ENCODE data around the gene RASSF9.

Gene RASSF9

GRCh38 chr12:85821206-85821605 is 15.0 kb downstream of the RASSF9 start:
- no peak for DNase-seq (ENCODE audit: low read depth)

GRCh38 chr12:85820101-85820500 is 16.1 kb downstream of the RASSF9 start:
- no peak for DNase-seq (ENCODE audit: low read depth)

GRCh38 chr12:85814741-85815140 is 21.5 kb downstream of the RASSF9 start:
- DNase-seq (ENCODE audit: low read depth), result no peak

- no peak for DNase-seq (ENCODE audit: low read depth)
Observed at GRCh38 chr12:85814071-85814470, 22.1 kb downstream of the RASSF9 start.

GRCh38 chr12:85809500-85809899 is 26.7 kb downstream of the RASSF9 start:
- DNase-seq (ENCODE audit: low read depth), result no peak

- DNase-seq (ENCODE audit: low read depth), result no peak
Observed at GRCh38 chr12:85807730-85808129, 28.5 kb downstream of the RASSF9 start.

GRCh38 chr12:85805654-85806053 is 30.6 kb downstream of the RASSF9 start:
- DNase-seq (ENCODE audit: low read depth), result no peak

- DNase-seq (ENCODE audit: low read depth), result no peak
Observed at GRCh38 chr12:85804663-85805062, 31.5 kb downstream of the RASSF9 start.

GRCh38 chr12:85803923-85804322 is 32.3 kb downstream of the RASSF9 start:
- no peak for DNase-seq (ENCODE audit: low read depth)

- DNase-seq (ENCODE audit: low read depth), result no peak
Observed at GRCh38 chr12:85803231-85803630, 33.0 kb downstream of the RASSF9 start.

- DNase-seq (ENCODE audit: low read depth), result no peak
Observed at GRCh38 chr12:85798122-85798521, 38.1 kb downstream of the RASSF9 start.

- DNase-seq (ENCODE audit: low read depth), result no peak
Observed at GRCh38 chr12:85796001-85796400, 40.2 kb downstream of the RASSF9 start.

- no peak for DNase-seq (ENCODE audit: low read depth)
Observed at GRCh38 chr12:85794531-85794930, 41.7 kb downstream of the RASSF9 start.

GRCh38 chr12:85784096-85784720 is 52.0 kb downstream of the RASSF9 start:
- DNase-seq (ENCODE audit: low read depth), result no peak

- no peak for DNase-seq (ENCODE audit: low read depth)
Observed at GRCh38 chr12:85782711-85783110, 53.5 kb downstream of the RASSF9 start.

GRCh38 chr12:85781766-85782165 is 54.4 kb downstream of the RASSF9 start:
- DNase-seq (ENCODE audit: low read depth), result no peak

GRCh38 chr12:85779768-85780167 is 56.4 kb downstream of the RASSF9 start:
- DNase-seq (ENCODE audit: low read depth), result no peak

- no peak for DNase-seq (ENCODE audit: low read depth)
Observed at GRCh38 chr12:85775091-85775490, 61.1 kb downstream of the RASSF9 start.

GRCh38 chr12:85765453-85765869 is 70.7 kb downstream of the RASSF9 start:
- DNase-seq (ENCODE audit: low read depth), result no peak

- DNase-seq (ENCODE audit: low read depth), result no peak
Observed at GRCh38 chr12:85759623-85760022, 76.6 kb downstream of the RASSF9 start.

GRCh38 chr12:85759091-85759490 is 77.1 kb downstream of the RASSF9 start:
- no peak for DNase-seq (ENCODE audit: low read depth)

- no peak for DNase-seq (ENCODE audit: low read depth)
Observed at GRCh38 chr12:85755760-85756159, 80.4 kb downstream of the RASSF9 start.
